IPS-15b (cell line): ENCODE results near the gene DHCR7.

Experiments used
- H3K27me3 ChIP-seq: one replicate; pipeline ENCODE4 v1.6.1; 2013; ENCODE audit warnings: low read length; ENCODE audit not compliant: control insufficient read depth, insufficient read depth
- H3K36me3 ChIP-seq: one replicate; pipeline ENCODE4 v1.6.1; 2013; ENCODE audit warnings: low read length; ENCODE audit not compliant: control insufficient read depth, insufficient read depth
- H3K4me1 ChIP-seq: one replicate; pipeline ENCODE4 v1.6.1; 2013; ENCODE audit warnings: mild to moderate bottlenecking, low read length; ENCODE audit not compliant: control insufficient read depth, insufficient read depth
- H3K4me3 ChIP-seq: one replicate; pipeline ENCODE4 v1.5.1; 2013; ENCODE audit warnings: low read depth, low read length
- H3K9ac ChIP-seq: one replicate; pipeline ENCODE4 v1.6.1; 2013; ENCODE audit warnings: low read depth, mild to moderate bottlenecking, low read length
- H3K9me3 ChIP-seq: one replicate; pipeline ENCODE4 v1.6.1; 2013; ENCODE audit warnings: mild to moderate bottlenecking, low read length; ENCODE audit not compliant: control insufficient read depth, insufficient read depth

DHCR7 gene

GRCh38 chr11:71410363-71410966 is 37.7 kb downstream of the DHCR7 start:
- no peak overlapping the region for H3K4me3 ChIP-seq
- no peaks in the 10 kb centered on the region for H3K9me3 ChIP-seq
- H3K9ac ChIP-seq, result no peak overlapping the region
- peaks cover 1% of the 10 kb centered on the region for H3K27me3 ChIP-seq
- no peaks in the 10 kb centered on the region for H3K4me1 ChIP-seq
- no peaks in the 10 kb centered on the region for H3K36me3 ChIP-seq

GRCh38 chr11:71408826-71409225 is 39.4 kb downstream of the DHCR7 start:
- Histone ChIP-seq H3K36me3 (no peaks in the 10 kb centered on the region), H3K4me1 (no peaks in the 10 kb centered on the region), H3K27me3 (no peaks in the 10 kb centered on the region), H3K9me3 (no peaks in the 10 kb centered on the region), H3K4me3 (no peak overlapping the region), H3K9ac (no peak overlapping the region)

GRCh38 chr11:71407356-71407755 is 40.8 kb downstream of the DHCR7 start:
- Histone ChIP-seq H3K27me3 (no peaks in the 10 kb centered on the region), H3K36me3 (no peaks in the 10 kb centered on the region), H3K9me3 (no peaks in the 10 kb centered on the region), H3K4me1 (no peaks in the 10 kb centered on the region), H3K4me3 (no peak overlapping the region), H3K9ac (no peak overlapping the region)

GRCh38 chr11:71406681-71407080 is 41.5 kb downstream of the DHCR7 start:
- Histone ChIP-seq H3K4me3 (no peak overlapping the region), H3K9me3 (no peaks in the 10 kb centered on the region), H3K27me3 (no peaks in the 10 kb centered on the region)

GRCh38 chr11:71404209-71404608 is 44.0 kb downstream of the DHCR7 start:
- no peaks in the 10 kb centered on the region for H3K9me3 ChIP-seq
- H3K4me1 ChIP-seq, result no peaks in the 10 kb centered on the region
- H3K4me3 ChIP-seq, result no peak overlapping the region
- H3K36me3 ChIP-seq, result no peaks in the 10 kb centered on the region
- H3K27me3 ChIP-seq, result no peaks in the 10 kb centered on the region
- H3K9ac ChIP-seq, result no peak overlapping the region

More at GRCh38 chr11:71406681-71407080, 41.5 kb downstream of the DHCR7 start:
- no peaks in the 10 kb centered on the region for H3K36me3 ChIP-seq
- H3K4me1 ChIP-seq, result no peaks in the 10 kb centered on the region
- no peak overlapping the region for H3K9ac ChIP-seq

GRCh38 chr11:71402878-71403277 is 45.3 kb downstream of the DHCR7 start:
- no peaks in the 10 kb centered on the region for H3K4me1 ChIP-seq
- no peaks in the 10 kb centered on the region for H3K27me3 ChIP-seq
- no peaks in the 10 kb centered on the region for H3K9me3 ChIP-seq
- H3K9ac ChIP-seq, result no peak overlapping the region
- H3K4me3 ChIP-seq, result no peak overlapping the region
- no peaks in the 10 kb centered on the region for H3K36me3 ChIP-seq

- Histone ChIP-seq H3K36me3 (no peaks in the 10 kb centered on the region), H3K27me3 (no peaks in the 10 kb centered on the region), H3K9ac (no peak overlapping the region), H3K9me3 (no peaks in the 10 kb centered on the region), H3K4me3 (no peak overlapping the region), H3K4me1 (no peaks in the 10 kb centered on the region)
Measured at GRCh38 chr11:71400216-71400615, 48.0 kb downstream of the DHCR7 start.

- Histone ChIP-seq H3K27me3 (no peaks in the 10 kb centered on the region), H3K4me3 (no peak overlapping the region), H3K4me1 (no peaks in the 10 kb centered on the region), H3K9ac (no peak overlapping the region), H3K9me3 (no peaks in the 10 kb centered on the region), H3K36me3 (no peaks in the 10 kb centered on the region)
Measured at GRCh38 chr11:71399341-71399740, 48.9 kb downstream of the DHCR7 start.

- no peak overlapping the region for H3K4me3 ChIP-seq
- no peaks in the 10 kb centered on the region for H3K36me3 ChIP-seq
- no peaks in the 10 kb centered on the region for H3K9me3 ChIP-seq
- no peaks in the 10 kb centered on the region for H3K27me3 ChIP-seq
- no peak overlapping the region for H3K9ac ChIP-seq
- H3K4me1 ChIP-seq, result no peaks in the 10 kb centered on the region
Measured at GRCh38 chr11:71397961-71398360, 50.2 kb downstream of the DHCR7 start.

- peaks cover 3% of the 10 kb centered on the region for H3K27me3 ChIP-seq
Measured at GRCh38 chr11:71397331-71397860, 50.8 kb downstream of the DHCR7 start.

GRCh38 chr11:71396548-71397123 is 51.6 kb downstream of the DHCR7 start:
- no peak overlapping the region for H3K9ac ChIP-seq
- H3K4me1 ChIP-seq, result no peaks in the 10 kb centered on the region
- no peaks in the 10 kb centered on the region for H3K9me3 ChIP-seq
- no peaks in the 10 kb centered on the region for H3K36me3 ChIP-seq
- peaks cover 5% of the 10 kb centered on the region for H3K27me3 ChIP-seq
- no peak overlapping the region for H3K4me3 ChIP-seq

More at GRCh38 chr11:71397331-71397860, 50.8 kb downstream of the DHCR7 start:
- H3K4me1 ChIP-seq, result no peaks in the 10 kb centered on the region
- H3K9ac ChIP-seq, result no peak overlapping the region
- no peaks in the 10 kb centered on the region for H3K9me3 ChIP-seq
- H3K4me3 ChIP-seq, result no peak overlapping the region
- no peaks in the 10 kb centered on the region for H3K36me3 ChIP-seq

- H3K9me3 ChIP-seq, result no peaks in the 10 kb centered on the region
- no peak overlapping the region for H3K4me3 ChIP-seq
- H3K27me3 ChIP-seq, result peaks cover 5% of the 10 kb centered on the region
- no peaks in the 10 kb centered on the region for H3K4me1 ChIP-seq
- no peak overlapping the region for H3K9ac ChIP-seq
- H3K36me3 ChIP-seq, result no peaks in the 10 kb centered on the region
Measured at GRCh38 chr11:71395774-71396173, 52.4 kb downstream of the DHCR7 start.
